ENCODE data around the gene CNTNAP4.

Gene CNTNAP4

GRCh38 chr16:76387994-76388393 is 110.8 kb downstream of the CNTNAP4 start:
- TF ChIP-seq SUZ12 (IDR thresholded peaks at IDR 0.05; ENCODE audit: extremely low read depth, insufficient read depth, insufficient read length) = no peak
- TF ChIP-seq ZNF274 (IDR thresholded peaks at IDR 0.05; ENCODE audit: low read depth, low read length) = no peak
- DNase-seq (ENCODE audit: low read depth, low spot score) = no peak

GRCh38 chr16:76389126-76389525 is 111.9 kb downstream of the CNTNAP4 start:
- Histone ChIP-seq H3K36me3 (ENCODE audit: insufficient read depth, insufficient read length, low read length) (no peaks in the 10 kb centered on the region), H3K9ac (ENCODE audit: insufficient read length, low read depth) (no peak overlapping the region), H3K27me3 (ENCODE audit: insufficient read depth, insufficient read length) (no peaks in the 10 kb centered on the region), H3K4me1 (ENCODE audit: insufficient read depth, insufficient read length) (no peaks in the 10 kb centered on the region), H3K4me3 (ENCODE audit: insufficient read length, low read depth) (no peak overlapping the region), H3K9me3 (ENCODE audit: insufficient read depth, low read length) (no peaks in the 10 kb centered on the region)
- no peak for DNase-seq (ENCODE audit: low read depth, low spot score)
- TF ChIP-seq YY1 (IDR thresholded peaks at IDR 0.05; ENCODE audit: insufficient read depth, insufficient read length) = no peak
- no peak for TF ChIP-seq ZNF274 (IDR thresholded peaks at IDR 0.05; ENCODE audit: low read depth, low read length)
- TF ChIP-seq SUZ12 (IDR thresholded peaks at IDR 0.05; ENCODE audit: extremely low read depth, insufficient read depth, insufficient read length) = no peak

More at GRCh38 chr16:76387994-76388393, 110.8 kb downstream of the CNTNAP4 start:
- Histone ChIP-seq H3K36me3 (ENCODE audit: insufficient read depth, insufficient read length, low read length) (no peaks in the 10 kb centered on the region), H3K27me3 (ENCODE audit: insufficient read depth, insufficient read length) (no peaks in the 10 kb centered on the region), H3K9ac (ENCODE audit: insufficient read length, low read depth) (no peak overlapping the region), H3K9me3 (ENCODE audit: insufficient read depth, low read length) (no peaks in the 10 kb centered on the region), H3K4me1 (ENCODE audit: insufficient read depth, insufficient read length) (no peaks in the 10 kb centered on the region), H3K4me3 (ENCODE audit: insufficient read length, low read depth) (no peak overlapping the region)

- Histone ChIP-seq H3K27me3 (ENCODE audit: insufficient read depth, insufficient read length) (no peaks in the 10 kb centered on the region), H3K36me3 (ENCODE audit: insufficient read depth, insufficient read length, low read length) (no peaks in the 10 kb centered on the region), H3K4me1 (ENCODE audit: insufficient read depth, insufficient read length) (no peaks in the 10 kb centered on the region), H3K4me3 (ENCODE audit: insufficient read length, low read depth) (no peak overlapping the region), H3K9me3 (ENCODE audit: insufficient read depth, low read length) (no peaks in the 10 kb centered on the region), H3K9ac (ENCODE audit: insufficient read length, low read depth) (no peak overlapping the region)
- no peak for DNase-seq (ENCODE audit: low read depth, low spot score)
- TF ChIP-seq SUZ12 (IDR thresholded peaks at IDR 0.05; ENCODE audit: extremely low read depth, insufficient read depth, insufficient read length) (no peak), ZNF274 (IDR thresholded peaks at IDR 0.05; ENCODE audit: low read depth, low read length) (no peak), YY1 (IDR thresholded peaks at IDR 0.05; ENCODE audit: insufficient read depth, insufficient read length) (no peak)
These were observed 113.3 kb downstream of the CNTNAP4 start for GRCh38 chr16:76390476-76390875.

GRCh38 chr16:76396977-76397376 is 119.8 kb downstream of the CNTNAP4 start:
- no peak overlapping the region for H3K4me3 ChIP-seq (ENCODE audit: insufficient read length, low read depth)
- TF ChIP-seq ZNF274 (IDR thresholded peaks at IDR 0.05; ENCODE audit: low read depth, low read length) (no peak), YY1 (IDR thresholded peaks at IDR 0.05; ENCODE audit: insufficient read depth, insufficient read length) (no peak), SUZ12 (IDR thresholded peaks at IDR 0.05; ENCODE audit: extremely low read depth, insufficient read depth, insufficient read length) (no peak)
- no peaks in the 10 kb centered on the region for H3K9me3 ChIP-seq (ENCODE audit: insufficient read depth, low read length)
- H3K9ac ChIP-seq (ENCODE audit: insufficient read length, low read depth) = no peak overlapping the region
- H3K4me1 ChIP-seq (ENCODE audit: insufficient read depth, insufficient read length) = no peaks in the 10 kb centered on the region
- no peak for DNase-seq (ENCODE audit: low read depth, low spot score)
- H3K36me3 ChIP-seq (ENCODE audit: insufficient read depth, insufficient read length, low read length) = no peaks in the 10 kb centered on the region
- H3K27me3 ChIP-seq (ENCODE audit: insufficient read depth, insufficient read length) = no peaks in the 10 kb centered on the region

- TF ChIP-seq YY1 (IDR thresholded peaks at IDR 0.05; ENCODE audit: insufficient read depth, insufficient read length) (no peak), SUZ12 (IDR thresholded peaks at IDR 0.05; ENCODE audit: extremely low read depth, insufficient read depth, insufficient read length) (no peak), ZNF274 (IDR thresholded peaks at IDR 0.05; ENCODE audit: low read depth, low read length) (no peak)
These were observed 132.5 kb downstream of the CNTNAP4 start for GRCh38 chr16:76409706-76410105.

GRCh38 chr16:76421571-76421970 is 144.4 kb downstream of the CNTNAP4 start:
- H3K4me1 ChIP-seq (ENCODE audit: insufficient read depth, insufficient read length) = no peaks in the 10 kb centered on the region
- H3K9me3 ChIP-seq (ENCODE audit: insufficient read depth, low read length) = peaks cover 6% of the 10 kb centered on the region; the same call in 1 of the 2 replicates
- TF ChIP-seq ZNF274 (IDR thresholded peaks at IDR 0.05; ENCODE audit: low read depth, low read length) (no peak), SUZ12 (IDR thresholded peaks at IDR 0.05; ENCODE audit: extremely low read depth, insufficient read depth, insufficient read length) (no peak), YY1 (IDR thresholded peaks at IDR 0.05; ENCODE audit: insufficient read depth, insufficient read length) (no peak)
- no peak for DNase-seq (ENCODE audit: low read depth, low spot score)
- no peaks in the 10 kb centered on the region for H3K27me3 ChIP-seq (ENCODE audit: insufficient read depth, insufficient read length)
- H3K4me3 ChIP-seq (ENCODE audit: insufficient read length, low read depth) = no peak overlapping the region
- H3K36me3 ChIP-seq (ENCODE audit: insufficient read depth, insufficient read length, low read length) = no peaks in the 10 kb centered on the region
- H3K9ac ChIP-seq (ENCODE audit: insufficient read length, low read depth) = no peak overlapping the region

More at GRCh38 chr16:76409706-76410105, 132.5 kb downstream of the CNTNAP4 start:
- no peak overlapping the region for H3K4me3 ChIP-seq (ENCODE audit: insufficient read length, low read depth)
- DNase-seq (ENCODE audit: low read depth, low spot score) = no peak
- no peaks in the 10 kb centered on the region for H3K27me3 ChIP-seq (ENCODE audit: insufficient read depth, insufficient read length)
- no peak overlapping the region for H3K9ac ChIP-seq (ENCODE audit: insufficient read length, low read depth)
- no peaks in the 10 kb centered on the region for H3K9me3 ChIP-seq (ENCODE audit: insufficient read depth, low read length)
- H3K4me1 ChIP-seq (ENCODE audit: insufficient read depth, insufficient read length) = no peaks in the 10 kb centered on the region
- H3K36me3 ChIP-seq (ENCODE audit: insufficient read depth, insufficient read length, low read length) = no peaks in the 10 kb centered on the region

GRCh38 chr16:76428858-76429257 is 151.7 kb downstream of the CNTNAP4 start:
- Histone ChIP-seq H3K36me3 (ENCODE audit: insufficient read depth, insufficient read length, low read length) (no peaks in the 10 kb centered on the region), H3K9ac (ENCODE audit: insufficient read length, low read depth) (no peak overlapping the region), H3K9me3 (ENCODE audit: insufficient read depth, low read length) (no peaks in the 10 kb centered on the region), H3K4me3 (ENCODE audit: insufficient read length, low read depth) (no peak overlapping the region), H3K27me3 (ENCODE audit: insufficient read depth, insufficient read length) (no peaks in the 10 kb centered on the region), H3K4me1 (ENCODE audit: insufficient read depth, insufficient read length) (no peaks in the 10 kb centered on the region)
- TF ChIP-seq YY1 (IDR thresholded peaks at IDR 0.05; ENCODE audit: insufficient read depth, insufficient read length) = no peak
- no peak for TF ChIP-seq SUZ12 (IDR thresholded peaks at IDR 0.05; ENCODE audit: extremely low read depth, insufficient read depth, insufficient read length)
- TF ChIP-seq ZNF274 (IDR thresholded peaks at IDR 0.05; ENCODE audit: low read depth, low read length) = no peak
- no peak for DNase-seq (ENCODE audit: low read depth, low spot score)

Measured in NT2/D1 (cell line).